ENCODE measurements around the gene ARSG. TPM values are rescaled to one million over a fixed set of nuclear protein-coding genes. Genes with fewer than 3 reads are reported as not detected.

ARSG gene
- total and polyA plus RNA-seq, 4 donors = 0.88 to 7.1 (median 4.6) TPM

- no peaks in the 10 kb centered on the region for H3K9me3 ChIP-seq (ENCODE audit: control insufficient read depth, low read length)
- peak overlapping the region in 1 of 2 donors; percentile 89 for H3K27ac ChIP-seq (ENCODE audit: low read depth in 1 of 2, low read length in 2 of 2)
- H3K36me3 ChIP-seq (ENCODE audit: control insufficient read depth in 1 of 2, insufficient read depth in 2 of 2, low read length in 1 of 2) = no peaks in the 10 kb centered on the region
- WGBS, 2 donors = 48% methylated on average over 8 of the region's 8 CpGs
- intact Hi-C loops (cut with DNase I) = no loop called here
- ATAC-seq (ENCODE audit: low FRiP score) = no peak
- H3K27me3 ChIP-seq (ENCODE audit: control insufficient read depth in 1 of 2, insufficient read depth in 2 of 2, low read length in 1 of 2) = no peaks in the 10 kb centered on the region
- no peak for DNase-seq
- H3K4me1 ChIP-seq (ENCODE audit: control insufficient read depth in 1 of 2, insufficient read depth in 2 of 2, low read length in 2 of 2) = peaks cover 0 to 2% of the 10 kb centered on the region in 2 donors
- no peak overlapping the region for H3K4me3 ChIP-seq (ENCODE audit: low read length in 2 of 2)
Measured at GRCh38 chr17:68377771-68378267, 86.5 kb downstream of the ARSG start.

- H3K9me3 ChIP-seq (ENCODE audit: control insufficient read depth, low read length) = no peaks in the 10 kb centered on the region
- H3K4me3 ChIP-seq (ENCODE audit: low read length in 2 of 2) = no peak overlapping the region
- DNase-seq (peak; percentile 94 to 96), ATAC-seq (ENCODE audit: low FRiP score) (peak; percentile 94)
- no peaks in the 10 kb centered on the region for H3K36me3 ChIP-seq (ENCODE audit: control insufficient read depth in 1 of 2, insufficient read depth in 2 of 2, low read length in 1 of 2)
- H3K4me1 ChIP-seq (ENCODE audit: control insufficient read depth in 1 of 2, insufficient read depth in 2 of 2, low read length in 2 of 2) = peaks cover 0 to 2% of the 10 kb centered on the region in 2 donors
- intact Hi-C loops (cut with DNase I) = no loop called here
- H3K27ac ChIP-seq (ENCODE audit: low read depth in 1 of 2, low read length in 2 of 2) = peak overlapping the region in 1 of 2 donors; percentile 89
- 11 to 15% methylated on average over 21 of the region's 21 CpGs for WGBS, 2 donors
- H3K27me3 ChIP-seq (ENCODE audit: control insufficient read depth in 1 of 2, insufficient read depth in 2 of 2, low read length in 1 of 2) = no peaks in the 10 kb centered on the region
Measured at GRCh38 chr17:68378268-68379176, 87.2 kb downstream of the ARSG start.

GRCh38 chr17:68379177-68379510 lies 87.8 kb downstream of the ARSG start:
- WGBS, 2 donors = 69 to 70% methylated on average over 3 of the region's 3 CpGs
- peak overlapping the region in 1 of 2 donors; percentile 87 for H3K27ac ChIP-seq (ENCODE audit: low read depth in 1 of 2, low read length in 2 of 2)
- no peaks in the 10 kb centered on the region for H3K27me3 ChIP-seq (ENCODE audit: control insufficient read depth in 1 of 2, insufficient read depth in 2 of 2, low read length in 1 of 2)
- H3K9me3 ChIP-seq (ENCODE audit: control insufficient read depth, low read length) = no peaks in the 10 kb centered on the region
- no peaks in the 10 kb centered on the region for H3K36me3 ChIP-seq (ENCODE audit: control insufficient read depth in 1 of 2, insufficient read depth in 2 of 2, low read length in 1 of 2)
- DNase-seq = no peak
- H3K4me3 ChIP-seq (ENCODE audit: low read length in 2 of 2) = no peak overlapping the region
- intact Hi-C loops (cut with DNase I) = no loop called here
- no peak for ATAC-seq (ENCODE audit: low FRiP score)
- H3K4me1 ChIP-seq (ENCODE audit: control insufficient read depth in 1 of 2, insufficient read depth in 2 of 2, low read length in 2 of 2) = peaks cover 0 to 2% of the 10 kb centered on the region in 2 donors

- Histone ChIP-seq H3K9me3 (ENCODE audit: control insufficient read depth, low read length) (no peaks in the 10 kb centered on the region), H3K27ac (ENCODE audit: low read depth in 1 of 2, low read length in 2 of 2) (peak overlapping the region in 1 of 2 donors; percentile 38), H3K27me3 (ENCODE audit: control insufficient read depth in 1 of 2, insufficient read depth in 2 of 2, low read length in 1 of 2) (no peaks in the 10 kb centered on the region), H3K4me1 (ENCODE audit: control insufficient read depth in 1 of 2, insufficient read depth in 2 of 2, low read length in 2 of 2) (peaks cover 0 to 2% of the 10 kb centered on the region in 2 donors), H3K4me3 (ENCODE audit: low read length in 2 of 2) (no peak overlapping the region), H3K36me3 (ENCODE audit: control insufficient read depth in 1 of 2, insufficient read depth in 2 of 2, low read length in 1 of 2) (no peaks in the 10 kb centered on the region)
- DNase-seq = no peak
- intact Hi-C loops (cut with DNase I) = no loop called here
- no peak for ATAC-seq (ENCODE audit: low FRiP score)
- 95% methylated on average over 11 of the region's 11 CpGs for WGBS, 2 donors
Measured at GRCh38 chr17:68379692-68380677, 88.7 kb downstream of the ARSG start.

GRCh38 chr17:68381076-68381900 lies 90.0 kb downstream of the ARSG start:
- intact Hi-C loops (cut with DNase I) = no loop called here
- Histone ChIP-seq H3K27me3 (ENCODE audit: control insufficient read depth in 1 of 2, insufficient read depth in 2 of 2, low read length in 1 of 2) (no peaks in the 10 kb centered on the region), H3K9me3 (ENCODE audit: control insufficient read depth, low read length) (no peaks in the 10 kb centered on the region), H3K4me1 (ENCODE audit: control insufficient read depth in 1 of 2, insufficient read depth in 2 of 2, low read length in 2 of 2) (peaks cover 0 to 2% of the 10 kb centered on the region in 2 donors), H3K4me3 (ENCODE audit: low read length in 2 of 2) (no peak overlapping the region), H3K36me3 (ENCODE audit: control insufficient read depth in 1 of 2, insufficient read depth in 2 of 2, low read length in 1 of 2) (no peaks in the 10 kb centered on the region), H3K27ac (ENCODE audit: low read depth in 1 of 2, low read length in 2 of 2) (no peak overlapping the region)
- 79 to 82% methylated on average over 15 of the region's 15 CpGs for WGBS, 2 donors
- ATAC-seq (ENCODE audit: low FRiP score) (no peak), DNase-seq (peak in 1 of 2 donors; percentile 61)

GRCh38 chr17:68382582-68383085 lies 91.3 kb downstream of the ARSG start:
- Histone ChIP-seq H3K4me3 (ENCODE audit: low read length in 2 of 2) (no peak overlapping the region), H3K9me3 (ENCODE audit: control insufficient read depth, low read length) (no peaks in the 10 kb centered on the region), H3K27ac (ENCODE audit: low read depth in 1 of 2, low read length in 2 of 2) (no peak overlapping the region), H3K36me3 (ENCODE audit: control insufficient read depth in 1 of 2, insufficient read depth in 2 of 2, low read length in 1 of 2) (no peaks in the 10 kb centered on the region), H3K4me1 (ENCODE audit: control insufficient read depth in 1 of 2, insufficient read depth in 2 of 2, low read length in 2 of 2) (peaks cover 0 to 2% of the 10 kb centered on the region in 2 donors), H3K27me3 (ENCODE audit: control insufficient read depth in 1 of 2, insufficient read depth in 2 of 2, low read length in 1 of 2) (no peaks in the 10 kb centered on the region)
- intact Hi-C loops (cut with DNase I) = no loop called here
- DNase-seq (no peak), ATAC-seq (ENCODE audit: low FRiP score) (no peak)
- WGBS, 2 donors = 91 to 93% methylated on average over 3 of the region's 3 CpGs

GRCh38 chr17:68383120-68383442 lies 91.8 kb downstream of the ARSG start:
- Histone ChIP-seq H3K27me3 (ENCODE audit: control insufficient read depth in 1 of 2, insufficient read depth in 2 of 2, low read length in 1 of 2) (no peaks in the 10 kb centered on the region), H3K36me3 (ENCODE audit: control insufficient read depth in 1 of 2, insufficient read depth in 2 of 2, low read length in 1 of 2) (no peaks in the 10 kb centered on the region), H3K4me3 (ENCODE audit: low read length in 2 of 2) (no peak overlapping the region), H3K4me1 (ENCODE audit: control insufficient read depth in 1 of 2, insufficient read depth in 2 of 2, low read length in 2 of 2) (peaks cover 0 to 2% of the 10 kb centered on the region in 2 donors), H3K27ac (ENCODE audit: low read depth in 1 of 2, low read length in 2 of 2) (no peak overlapping the region), H3K9me3 (ENCODE audit: control insufficient read depth, low read length) (no peaks in the 10 kb centered on the region)
- DNase-seq (no peak), ATAC-seq (ENCODE audit: low FRiP score) (no peak)
- 88 to 92% methylated on average over 4 of the region's 4 CpGs for WGBS, 2 donors
- intact Hi-C loops (cut with DNase I) = no loop called here
